WTC11 (cell line): ENCODE measurements around the gene HSPG2. TPM values are rescaled to one million over a fixed set of nuclear protein-coding genes. Genes with fewer than 3 reads are reported as not detected.

Experiments
- ATAC-seq: fragments of 200-7000 bp; cut with Tn5 transposase; 2 replicates; pipeline ENCODE4 v1.10.0; 2021; ENCODE audit warnings: mild to moderate bottlenecking, moderate library complexity
- CTCF ChIA-PET: fragments of 300-600 bp; sonication (Branson Sonifier 250); formaldehyde crosslinking; loops from one replicate; lab custom pipeline; 2021; ENCODE audit warnings: antibody characterized with exemption; lab: Charles Lee
- POLR2A ChIA-PET: fragments of 350-600 bp; sonication (Branson Sonifier 250); formaldehyde crosslinking; loops from one replicate; lab custom pipeline; 2021; ENCODE audit warnings: antibody characterized with exemption; lab: Charles Lee
- DNase-seq: peaks from one replicate; pipeline ENCODE4 v3.0.0; 2021; ENCODE audit warnings: low spot score
- H3K27ac Mint-ChIP-seq: 2 replicates; pipeline ENCODE4 v1.8.0; 2021; ENCODE audit warnings: mixed read lengths
- H3K27me3 Mint-ChIP-seq: 2 replicates; pipeline ENCODE4 v1.8.0; 2021; ENCODE audit warnings: low read depth, mild to moderate bottlenecking, moderate library complexity, mixed read lengths
- H3K36me3 Mint-ChIP-seq: 2 replicates; pipeline ENCODE4 v1.8.0; 2021; ENCODE audit warnings: mixed read lengths
- H3K4me1 Mint-ChIP-seq: 2 replicates; pipeline ENCODE4 v1.8.0; 2022; ENCODE audit warnings: mixed read lengths
- H3K4me3 Mint-ChIP-seq: 2 replicates; pipeline ENCODE4 v1.8.0; 2021; ENCODE audit warnings: mild to moderate bottlenecking, moderate library complexity, mixed read lengths
- H3K9me3 Mint-ChIP-seq: 2 replicates; pipeline ENCODE4 v1.8.0; 2021; ENCODE audit warnings: mixed read lengths
- FOXK1 ChIP-seq: sonication (generic); formaldehyde crosslinking; IDR thresholded peaks from 2 replicates; pipeline ENCODE4 v1.8.0; 2022; ENCODE audit warnings: mild to moderate bottlenecking, moderate library complexity, missing genetic modification reagents
- FOXP1 ChIP-seq: sonication (generic); formaldehyde crosslinking; IDR thresholded peaks from 2 replicates; pipeline ENCODE4 v1.8.0; 2022; ENCODE audit warnings: missing genetic modification reagents, mild to moderate bottlenecking, moderate library complexity, borderline replicate concordance
- KAT7 ChIP-seq: sonication (generic); formaldehyde crosslinking; IDR thresholded peaks from 2 replicates; pipeline ENCODE4 v1.8.1; 2023; ENCODE audit warnings: missing genetic modification reagents, mild to moderate bottlenecking, borderline replicate concordance
- NFYB ChIP-seq: sonication (generic); formaldehyde crosslinking; conservative IDR thresholded peaks from 2 replicates; pipeline ENCODE4 v1.8.0; 2022; ENCODE audit warnings: low read depth, missing genetic modification reagents
- RORB ChIP-seq: fragments of 250-450 bp; sonication (Bioruptor Pico); IDR thresholded peaks from 2 replicates; pipeline ENCODE4 v1.9.0; 2021; ENCODE audit warnings: mild to moderate bottlenecking
- ZNF138 ChIP-seq: sonication (generic); formaldehyde crosslinking; conservative IDR thresholded peaks from 2 replicates; pipeline ENCODE4 v1.8.1; 2022; ENCODE audit warnings: mild to moderate bottlenecking, moderate library complexity, missing genetic modification reagents
- ZNF423 ChIP-seq: fragments of 250-450 bp; sonication (Bioruptor Pico); IDR thresholded peaks from 2 replicates; pipeline ENCODE4 v2.1.2; 2022; ENCODE audit warnings: mild to moderate bottlenecking, moderate library complexity
- ZNF671 ChIP-seq: fragments of 250-450 bp; sonication (Bioruptor Pico); IDR thresholded peaks from 2 replicates; pipeline ENCODE4 v1.8.0; 2021; ENCODE audit warnings: mild to moderate bottlenecking
- total RNA-seq: library from RNA; stranded (reverse); gene quantifications from 3 replicates; pipeline ENCODE4 v1.2.3, GENCODE V29; 2021
- TF ChIP-seq, protein P1 (sequence below): fragments of 250-450 bp; sonication (Bioruptor Pico); IDR thresholded peaks from 2 replicates; pipeline ENCODE4 v1.9.0; 2021; ENCODE audit warnings: mild to moderate bottlenecking
- TF ChIP-seq, protein P2 (sequence below): sonication (generic); formaldehyde crosslinking; conservative IDR thresholded peaks from 2 replicates; pipeline ENCODE4 v1.8.1; 2023; ENCODE audit warnings: mild to moderate bottlenecking, low read depth, missing genetic modification reagents, moderate library complexity
- TF ChIP-seq, protein P3 (sequence below): fragments of 250-450 bp; sonication (Bioruptor Pico); IDR thresholded peaks from 2 replicates; pipeline ENCODE4 v1.8.0; 2021; ENCODE audit warnings: mild to moderate bottlenecking
- TF ChIP-seq, protein P4 (sequence below): sonication (generic); formaldehyde crosslinking; IDR thresholded peaks from 2 replicates; pipeline ENCODE4 v1.8.0; 2023; ENCODE audit warnings: missing genetic modification reagents, mild to moderate bottlenecking, borderline replicate concordance
- TF ChIP-seq, protein P5 (sequence below): fragments of 250-450 bp; sonication (Bioruptor Pico); IDR thresholded peaks from 2 replicates; pipeline ENCODE4 v1.9.0; 2021; ENCODE audit warnings: moderate library complexity, mild to moderate bottlenecking, inconsistent platforms, borderline replicate concordance
- TF ChIP-seq, protein P6 (sequence below): sonication (generic); formaldehyde crosslinking; IDR thresholded peaks from 2 replicates; pipeline ENCODE4 v1.8.0; 2022; ENCODE audit warnings: mild to moderate bottlenecking, missing genetic modification reagents
- TF ChIP-seq, protein P7 (sequence below): sonication (generic); formaldehyde crosslinking; conservative IDR thresholded peaks from 2 replicates; pipeline ENCODE4 v1.8.1; 2022; ENCODE audit warnings: mild to moderate bottlenecking, missing genetic modification reagents
- TF ChIP-seq, protein P8 (sequence below): sonication (generic); formaldehyde crosslinking; IDR thresholded peaks from 2 replicates; pipeline ENCODE4 v1.8.0; 2022; ENCODE audit warnings: mild to moderate bottlenecking, missing genetic modification reagents

The HSPG2 gene
- total RNA-seq, 1 experiment from 2014 or later = 120 TPM

DNA sequence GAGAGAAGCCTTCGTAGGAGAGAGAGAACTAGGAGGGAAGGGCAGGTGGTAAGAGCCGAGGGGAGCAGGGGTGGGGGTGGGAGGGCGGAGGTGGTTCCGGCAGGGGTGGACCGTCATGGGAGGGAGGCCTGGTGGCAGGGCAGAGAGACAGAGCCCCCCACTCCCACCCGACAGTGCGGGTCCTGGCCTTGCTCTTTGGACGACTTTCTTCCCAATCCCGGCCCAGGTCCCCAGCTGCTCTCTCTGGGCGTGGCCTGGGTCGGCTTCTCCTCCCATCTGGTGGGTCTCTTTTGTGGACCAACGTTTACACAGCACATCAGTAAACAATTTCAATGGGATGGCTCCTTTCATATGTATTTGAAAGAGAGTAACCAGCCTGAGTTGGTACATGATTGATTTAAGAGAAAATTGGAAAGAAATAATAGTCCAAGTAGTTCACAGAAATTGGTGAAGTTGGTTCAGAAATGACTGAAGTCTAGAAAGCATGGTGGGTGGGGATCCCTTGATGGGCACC, 68.1 kb downstream of the HSPG2 start:
- Mint-ChIP-seq H3K4me3 (no peak overlapping the region), H3K4me1 (peaks cover 26% of the 10 kb centered on the region), H3K36me3 (peaks cover 31% of the 10 kb centered on the region), H3K9me3 (no peaks in the 10 kb centered on the region), H3K27me3 (no peaks in the 10 kb centered on the region), H3K27ac (no peak overlapping the region)
- POLR2A ChIA-PET = no interaction called here
- TF ChIP-seq, protein P1, sequence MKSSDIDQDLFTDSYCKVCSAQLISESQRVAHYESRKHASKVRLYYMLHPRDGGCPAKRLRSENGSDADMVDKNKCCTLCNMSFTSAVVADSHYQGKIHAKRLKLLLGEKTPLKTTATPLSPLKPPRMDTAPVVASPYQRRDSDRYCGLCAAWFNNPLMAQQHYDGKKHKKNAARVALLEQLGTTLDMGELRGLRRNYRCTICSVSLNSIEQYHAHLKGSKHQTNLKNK (CRISPR knock-in tag) = no peak
- TF ChIP-seq, protein P2, sequence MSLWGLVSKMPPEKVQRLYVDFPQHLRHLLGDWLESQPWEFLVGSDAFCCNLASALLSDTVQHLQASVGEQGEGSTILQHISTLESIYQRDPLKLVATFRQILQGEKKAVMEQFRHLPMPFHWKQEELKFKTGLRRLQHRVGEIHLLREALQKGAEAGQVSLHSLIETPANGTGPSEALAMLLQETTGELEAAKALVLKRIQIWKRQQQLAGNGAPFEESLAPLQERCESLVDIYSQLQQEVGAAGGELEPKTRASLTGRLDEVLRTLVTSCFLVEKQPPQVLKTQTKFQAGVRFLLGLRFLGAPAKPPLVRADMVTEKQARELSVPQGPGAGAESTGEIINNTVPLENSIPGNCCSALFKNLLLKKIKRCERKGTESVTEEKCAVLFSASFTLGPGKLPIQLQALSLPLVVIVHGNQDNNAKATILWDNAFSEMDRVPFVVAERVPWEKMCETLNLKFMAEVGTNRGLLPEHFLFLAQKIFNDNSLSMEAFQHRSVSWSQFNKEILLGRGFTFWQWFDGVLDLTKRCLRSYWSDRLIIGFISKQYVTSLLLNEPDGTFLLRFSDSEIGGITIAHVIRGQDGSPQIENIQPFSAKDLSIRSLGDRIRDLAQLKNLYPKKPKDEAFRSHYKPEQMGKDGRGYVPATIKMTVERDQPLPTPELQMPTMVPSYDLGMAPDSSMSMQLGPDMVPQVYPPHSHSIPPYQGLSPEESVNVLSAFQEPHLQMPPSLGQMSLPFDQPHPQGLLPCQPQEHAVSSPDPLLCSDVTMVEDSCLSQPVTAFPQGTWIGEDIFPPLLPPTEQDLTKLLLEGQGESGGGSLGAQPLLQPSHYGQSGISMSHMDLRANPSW (CRISPR knock-in tag) = no peak
- no peak for ATAC-seq
- CTCF ChIA-PET = interaction anchor here (1.0 kb wide), 1 partner anchor 13 kb away, joined by 4 read pairs; no protein-coding TSS in a partner anchor
- DNase-seq = no peak

DNA sequence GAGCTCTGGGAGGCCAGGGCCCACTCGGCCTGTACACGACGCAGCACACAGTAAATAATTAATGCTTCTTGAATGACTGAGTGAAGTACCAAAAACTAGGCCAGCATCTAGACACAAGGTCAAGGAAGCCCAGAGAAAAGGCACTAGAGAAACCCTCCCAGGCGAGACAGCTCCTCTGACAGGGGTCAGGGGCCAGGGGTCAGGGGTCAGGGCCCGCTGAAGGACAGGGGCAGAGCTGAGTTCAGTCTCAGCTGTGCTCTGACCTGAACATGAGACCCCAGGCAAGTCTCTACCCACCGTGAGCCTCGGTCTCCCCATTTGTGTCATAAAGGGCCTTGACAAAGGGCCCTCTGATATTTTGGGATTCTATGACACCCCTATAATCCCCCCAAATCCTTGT, 68.6 kb downstream of the HSPG2 start:
- Mint-ChIP-seq H3K36me3 (peaks cover 31% of the 10 kb centered on the region), H3K27me3 (no peaks in the 10 kb centered on the region), H3K27ac (no peak overlapping the region), H3K4me1 (peaks cover 26% of the 10 kb centered on the region), H3K4me3 (no peak overlapping the region), H3K9me3 (no peaks in the 10 kb centered on the region)
- no peak for ATAC-seq
- ChIA-PET POLR2A (no interaction called here), CTCF (no interaction called here)
- DNase-seq = no peak
- TF ChIP-seq, protein P3, sequence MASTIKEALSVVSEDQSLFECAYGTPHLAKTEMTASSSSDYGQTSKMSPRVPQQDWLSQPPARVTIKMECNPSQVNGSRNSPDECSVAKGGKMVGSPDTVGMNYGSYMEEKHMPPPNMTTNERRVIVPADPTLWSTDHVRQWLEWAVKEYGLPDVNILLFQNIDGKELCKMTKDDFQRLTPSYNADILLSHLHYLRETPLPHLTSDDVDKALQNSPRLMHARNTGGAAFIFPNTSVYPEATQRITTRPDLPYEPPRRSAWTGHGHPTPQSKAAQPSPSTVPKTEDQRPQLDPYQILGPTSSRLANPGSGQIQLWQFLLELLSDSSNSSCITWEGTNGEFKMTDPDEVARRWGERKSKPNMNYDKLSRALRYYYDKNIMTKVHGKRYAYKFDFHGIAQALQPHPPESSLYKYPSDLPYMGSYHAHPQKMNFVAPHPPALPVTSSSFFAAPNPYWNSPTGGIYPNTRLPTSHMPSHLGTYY (CRISPR knock-in tag) = no peak
- TF ChIP-seq KAT7 (CRISPR knock-in tag) (no peak), FOXK1 (CRISPR knock-in tag) (no peak), ZNF138 (CRISPR knock-in tag) (no peak), RORB (CRISPR knock-in tag) (no peak), ZNF671 (CRISPR knock-in tag) (no peak), FOXP1 (CRISPR knock-in tag) (no peak), ZNF423 (no peak), NFYB (CRISPR knock-in tag) (no peak)
- TF ChIP-seq, protein P4, sequence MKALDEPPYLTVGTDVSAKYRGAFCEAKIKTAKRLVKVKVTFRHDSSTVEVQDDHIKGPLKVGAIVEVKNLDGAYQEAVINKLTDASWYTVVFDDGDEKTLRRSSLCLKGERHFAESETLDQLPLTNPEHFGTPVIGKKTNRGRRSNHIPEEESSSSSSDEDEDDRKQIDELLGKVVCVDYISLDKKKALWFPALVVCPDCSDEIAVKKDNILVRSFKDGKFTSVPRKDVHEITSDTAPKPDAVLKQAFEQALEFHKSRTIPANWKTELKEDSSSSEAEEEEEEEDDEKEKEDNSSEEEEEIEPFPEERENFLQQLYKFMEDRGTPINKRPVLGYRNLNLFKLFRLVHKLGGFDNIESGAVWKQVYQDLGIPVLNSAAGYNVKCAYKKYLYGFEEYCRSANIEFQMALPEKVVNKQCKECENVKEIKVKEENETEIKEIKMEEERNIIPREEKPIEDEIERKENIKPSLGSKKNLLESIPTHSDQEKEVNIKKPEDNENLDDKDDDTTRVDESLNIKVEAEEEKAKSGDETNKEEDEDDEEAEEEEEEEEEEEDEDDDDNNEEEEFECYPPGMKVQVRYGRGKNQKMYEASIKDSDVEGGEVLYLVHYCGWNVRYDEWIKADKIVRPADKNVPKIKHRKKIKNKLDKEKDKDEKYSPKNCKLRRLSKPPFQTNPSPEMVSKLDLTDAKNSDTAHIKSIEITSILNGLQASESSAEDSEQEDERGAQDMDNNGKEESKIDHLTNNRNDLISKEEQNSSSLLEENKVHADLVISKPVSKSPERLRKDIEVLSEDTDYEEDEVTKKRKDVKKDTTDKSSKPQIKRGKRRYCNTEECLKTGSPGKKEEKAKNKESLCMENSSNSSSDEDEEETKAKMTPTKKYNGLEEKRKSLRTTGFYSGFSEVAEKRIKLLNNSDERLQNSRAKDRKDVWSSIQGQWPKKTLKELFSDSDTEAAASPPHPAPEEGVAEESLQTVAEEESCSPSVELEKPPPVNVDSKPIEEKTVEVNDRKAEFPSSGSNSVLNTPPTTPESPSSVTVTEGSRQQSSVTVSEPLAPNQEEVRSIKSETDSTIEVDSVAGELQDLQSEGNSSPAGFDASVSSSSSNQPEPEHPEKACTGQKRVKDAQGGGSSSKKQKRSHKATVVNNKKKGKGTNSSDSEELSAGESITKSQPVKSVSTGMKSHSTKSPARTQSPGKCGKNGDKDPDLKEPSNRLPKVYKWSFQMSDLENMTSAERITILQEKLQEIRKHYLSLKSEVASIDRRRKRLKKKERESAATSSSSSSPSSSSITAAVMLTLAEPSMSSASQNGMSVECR (CRISPR knock-in tag) = no peak
- TF ChIP-seq, protein P5, sequence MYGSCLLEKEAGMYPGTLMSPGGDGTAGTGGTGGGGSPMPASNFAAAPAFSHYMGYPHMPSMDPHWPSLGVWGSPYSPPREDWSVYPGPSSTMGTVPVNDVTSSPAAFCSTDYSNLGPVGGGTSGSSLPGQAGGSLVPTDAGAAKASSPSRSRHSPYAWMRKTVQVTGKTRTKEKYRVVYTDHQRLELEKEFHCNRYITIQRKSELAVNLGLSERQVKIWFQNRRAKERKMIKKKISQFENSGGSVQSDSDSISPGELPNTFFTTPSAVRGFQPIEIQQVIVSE (CRISPR knock-in tag) = no peak
- TF ChIP-seq, protein P6, sequence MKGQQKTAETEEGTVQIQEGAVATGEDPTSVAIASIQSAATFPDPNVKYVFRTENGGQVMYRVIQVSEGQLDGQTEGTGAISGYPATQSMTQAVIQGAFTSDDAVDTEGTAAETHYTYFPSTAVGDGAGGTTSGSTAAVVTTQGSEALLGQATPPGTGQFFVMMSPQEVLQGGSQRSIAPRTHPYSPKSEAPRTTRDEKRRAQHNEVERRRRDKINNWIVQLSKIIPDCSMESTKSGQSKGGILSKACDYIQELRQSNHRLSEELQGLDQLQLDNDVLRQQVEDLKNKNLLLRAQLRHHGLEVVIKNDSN (CRISPR knock-in tag) = no peak
- TF ChIP-seq, protein P7, sequence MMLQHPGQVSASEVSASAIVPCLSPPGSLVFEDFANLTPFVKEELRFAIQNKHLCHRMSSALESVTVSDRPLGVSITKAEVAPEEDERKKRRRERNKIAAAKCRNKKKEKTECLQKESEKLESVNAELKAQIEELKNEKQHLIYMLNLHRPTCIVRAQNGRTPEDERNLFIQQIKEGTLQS (CRISPR knock-in tag) = no peak
- TF ChIP-seq, protein P8, sequence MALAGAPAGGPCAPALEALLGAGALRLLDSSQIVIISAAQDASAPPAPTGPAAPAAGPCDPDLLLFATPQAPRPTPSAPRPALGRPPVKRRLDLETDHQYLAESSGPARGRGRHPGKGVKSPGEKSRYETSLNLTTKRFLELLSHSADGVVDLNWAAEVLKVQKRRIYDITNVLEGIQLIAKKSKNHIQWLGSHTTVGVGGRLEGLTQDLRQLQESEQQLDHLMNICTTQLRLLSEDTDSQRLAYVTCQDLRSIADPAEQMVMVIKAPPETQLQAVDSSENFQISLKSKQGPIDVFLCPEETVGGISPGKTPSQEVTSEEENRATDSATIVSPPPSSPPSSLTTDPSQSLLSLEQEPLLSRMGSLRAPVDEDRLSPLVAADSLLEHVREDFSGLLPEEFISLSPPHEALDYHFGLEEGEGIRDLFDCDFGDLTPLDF = no peak
- TF ChIP-seq, protein P2 (CRISPR knock-in tag) = no peak
